NCI-H82 treated with DMSO at 0.1 percent for 48 hours (cell line): ENCODE results near the gene TEC.
"Not testable (repeated sequence)": the region's sequence is repeated elsewhere in the genome, so short reads cannot be mapped to it uniquely, and the experiment has no call there.

ENCODE experiments used
- DNase-seq: peaks from one replicate; lab custom pipeline; 2025; ENCODE audit not compliant: unreplicated experiment; lab: John Stamatoyannopoulos, UW

Gene TEC

GRCh38 chr4:48196758-48197504, 72.7 kb downstream of the TEC start:
- DNase-seq, result no peak

DNA sequence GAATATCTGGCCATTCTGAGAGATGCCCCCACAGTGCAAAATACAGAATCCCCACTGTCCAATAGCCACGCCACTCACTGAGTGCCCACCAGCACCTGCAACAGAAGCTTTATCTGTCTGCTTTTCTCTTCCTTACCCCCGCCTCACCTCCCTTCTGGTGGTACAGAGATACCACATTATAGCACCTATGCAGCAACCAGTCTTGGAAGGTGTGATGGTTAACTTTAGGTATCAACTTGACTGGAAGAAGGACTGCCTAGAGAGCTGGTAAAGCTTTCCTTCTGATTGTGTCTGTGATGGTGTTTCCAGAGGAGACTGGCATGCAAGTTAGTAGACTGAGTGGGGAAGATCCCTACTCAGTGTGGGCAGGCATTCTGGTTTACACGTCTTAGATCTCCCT, 73.8 kb downstream of the TEC start:
- no peak for DNase-seq

DNA sequence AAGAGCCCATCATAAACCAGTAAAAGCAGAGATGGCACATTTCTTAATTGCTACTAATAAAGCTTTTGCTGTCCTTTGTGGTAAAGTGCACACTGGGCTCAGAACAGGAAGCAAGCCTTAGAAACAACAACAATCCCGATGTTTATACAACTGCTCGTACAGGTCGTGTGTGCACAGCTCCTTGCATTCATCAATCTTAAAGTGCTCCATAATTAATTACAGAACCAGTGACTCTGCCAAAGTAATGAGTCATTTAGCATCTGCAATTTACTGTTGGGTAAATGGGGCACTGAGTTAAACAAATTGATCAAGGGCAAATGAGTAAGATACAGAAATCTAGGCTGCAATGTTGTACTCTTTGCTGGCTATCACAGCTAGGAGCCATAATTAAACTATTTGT, 74.3 kb downstream of the TEC start:
- DNase-seq, result no peak

GRCh38 chr4:48194971-48195370, 74.7 kb downstream of the TEC start:
- no peak for DNase-seq

- DNase-seq, result no peak
Observed at GRCh38 chr4:48193921-48194468, 75.6 kb downstream of the TEC start.

- DNase-seq, result no peak
Observed at GRCh38 chr4:48193096-48193836, 76.4 kb downstream of the TEC start.

GRCh38 chr4:48191758-48192157, 77.9 kb downstream of the TEC start:
- DNase-seq, result no peak

GRCh38 chr4:48190839-48191238, 78.8 kb downstream of the TEC start:
- DNase-seq, result no peak

DNA sequence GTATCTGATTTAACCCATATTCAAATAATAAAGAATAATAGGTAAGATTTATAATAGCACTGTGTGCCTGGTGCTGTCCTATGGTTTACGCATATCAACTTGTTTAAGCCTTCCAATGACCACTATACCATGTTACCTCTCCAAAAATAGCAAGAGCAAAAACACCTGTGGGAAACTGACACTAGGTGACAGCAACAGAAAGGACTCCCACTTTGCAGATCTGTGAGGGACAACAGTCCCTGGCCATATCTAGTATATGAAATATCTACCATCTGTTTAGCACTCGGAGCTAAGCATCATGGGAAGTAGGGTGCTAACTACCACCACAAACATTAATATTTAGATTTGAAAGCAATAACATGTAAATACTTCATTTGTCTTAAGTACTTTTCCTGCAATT, 79.9 kb downstream of the TEC start:
- no peak for DNase-seq

DNA sequence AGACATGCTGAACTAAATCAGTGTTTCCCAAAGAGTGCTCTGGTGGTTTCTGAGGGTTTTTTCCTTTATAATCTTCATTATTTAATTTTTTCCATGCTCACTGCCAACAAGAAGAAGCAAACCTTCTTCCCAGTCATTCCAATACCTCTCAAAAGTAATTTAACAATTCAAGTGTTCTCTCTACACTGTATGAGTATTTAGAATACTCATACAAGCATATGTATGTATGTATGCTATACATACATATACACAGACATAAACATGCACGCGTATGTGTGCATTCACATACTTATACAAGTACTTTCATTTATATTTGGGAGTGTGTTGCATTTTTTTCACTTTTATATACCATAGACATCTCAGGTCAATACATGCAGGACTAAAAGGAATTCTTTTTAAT, 81.2 kb downstream of the TEC start:
- no peak for DNase-seq

DNA sequence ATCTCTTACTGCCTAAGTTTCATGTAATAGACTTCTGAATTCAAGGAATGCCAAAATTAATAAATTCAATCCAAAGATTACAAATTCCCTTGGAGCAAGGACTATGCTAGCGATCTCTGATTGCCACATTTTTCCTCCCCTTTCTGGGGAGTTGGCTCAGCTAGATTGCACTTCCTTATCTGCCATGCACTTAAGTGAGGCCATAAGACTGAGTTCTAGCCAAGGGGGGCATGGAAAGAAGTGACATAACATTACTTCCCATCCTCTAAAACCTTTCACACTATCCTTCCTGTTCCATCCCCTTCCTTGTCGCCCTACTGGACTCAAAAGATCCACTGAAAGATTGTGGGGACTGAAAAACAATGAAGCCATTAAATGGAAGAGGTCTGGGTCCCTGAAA, 81.8 kb downstream of the TEC start:
- no peak for DNase-seq

GRCh38 chr4:48187066-48187465, 82.6 kb downstream of the TEC start:
- DNase-seq, result not testable (repeated sequence)

GRCh38 chr4:48186394-48186793, 83.2 kb downstream of the TEC start:
- not testable (repeated sequence) for DNase-seq

DNA sequence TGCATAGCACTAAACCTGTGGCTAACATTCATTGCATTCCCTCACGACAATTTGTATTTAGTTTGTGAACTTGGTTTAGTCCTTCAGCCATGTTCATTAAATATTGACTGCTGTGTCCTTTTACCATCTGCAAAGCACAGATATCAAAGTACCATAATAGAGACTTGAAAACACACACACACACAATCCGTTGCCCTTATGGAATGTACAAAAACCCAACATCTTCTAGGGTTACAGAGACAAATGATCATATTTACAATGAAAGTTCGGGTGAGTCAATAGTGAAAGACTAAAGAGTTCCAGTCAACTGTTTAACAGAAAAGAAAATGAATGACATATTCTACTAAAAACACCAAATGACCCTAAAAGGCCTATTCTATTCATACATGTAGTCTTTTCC, 84.8 kb downstream of the TEC start:
- DNase-seq, result no peak

DNA sequence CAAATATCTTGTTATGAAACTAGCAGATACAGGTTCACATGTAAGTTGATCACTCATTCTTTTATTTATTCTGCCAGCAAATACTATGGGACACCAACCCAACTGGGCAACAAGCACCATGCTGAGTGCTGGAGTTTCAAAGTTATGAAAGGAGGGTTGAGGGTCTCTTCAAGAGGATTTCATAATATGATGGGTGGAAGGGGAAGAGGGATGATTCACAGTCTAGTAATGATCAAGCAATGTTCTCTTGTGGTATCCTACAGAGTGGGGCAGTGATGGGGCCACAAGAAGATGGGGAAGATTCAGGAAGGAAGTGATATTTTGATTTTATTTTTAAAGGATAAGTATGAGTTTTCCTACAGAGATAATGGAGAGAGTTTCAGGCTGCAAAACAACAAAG, 89.4 kb downstream of the TEC start:
- DNase-seq, result no peak

DNA sequence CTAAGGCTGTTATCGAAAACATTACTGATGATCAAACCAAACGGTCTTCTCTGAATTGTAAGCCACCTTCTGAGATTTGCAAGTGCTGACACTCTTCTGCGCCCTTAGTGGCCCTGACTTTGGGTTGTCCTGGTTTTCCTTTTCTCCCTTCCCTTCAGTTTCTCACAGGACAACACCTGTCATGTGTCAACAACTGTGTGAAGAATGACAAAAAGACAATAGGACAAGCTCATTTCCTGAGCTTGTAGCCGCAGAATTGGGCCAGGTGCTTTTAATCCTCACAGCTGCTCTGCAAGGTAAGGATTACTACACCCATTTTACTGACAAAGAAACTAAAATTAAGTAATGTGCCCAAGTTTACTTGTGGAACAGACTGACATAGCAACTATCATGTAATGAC, 90.7 kb downstream of the TEC start:
- DNase-seq, result no peak

GRCh38 chr4:48175806-48176205, 93.8 kb downstream of the TEC start:
- no peak for DNase-seq

GRCh38 chr4:48175328-48175727, 94.3 kb downstream of the TEC start:
- DNase-seq, result no peak

DNA sequence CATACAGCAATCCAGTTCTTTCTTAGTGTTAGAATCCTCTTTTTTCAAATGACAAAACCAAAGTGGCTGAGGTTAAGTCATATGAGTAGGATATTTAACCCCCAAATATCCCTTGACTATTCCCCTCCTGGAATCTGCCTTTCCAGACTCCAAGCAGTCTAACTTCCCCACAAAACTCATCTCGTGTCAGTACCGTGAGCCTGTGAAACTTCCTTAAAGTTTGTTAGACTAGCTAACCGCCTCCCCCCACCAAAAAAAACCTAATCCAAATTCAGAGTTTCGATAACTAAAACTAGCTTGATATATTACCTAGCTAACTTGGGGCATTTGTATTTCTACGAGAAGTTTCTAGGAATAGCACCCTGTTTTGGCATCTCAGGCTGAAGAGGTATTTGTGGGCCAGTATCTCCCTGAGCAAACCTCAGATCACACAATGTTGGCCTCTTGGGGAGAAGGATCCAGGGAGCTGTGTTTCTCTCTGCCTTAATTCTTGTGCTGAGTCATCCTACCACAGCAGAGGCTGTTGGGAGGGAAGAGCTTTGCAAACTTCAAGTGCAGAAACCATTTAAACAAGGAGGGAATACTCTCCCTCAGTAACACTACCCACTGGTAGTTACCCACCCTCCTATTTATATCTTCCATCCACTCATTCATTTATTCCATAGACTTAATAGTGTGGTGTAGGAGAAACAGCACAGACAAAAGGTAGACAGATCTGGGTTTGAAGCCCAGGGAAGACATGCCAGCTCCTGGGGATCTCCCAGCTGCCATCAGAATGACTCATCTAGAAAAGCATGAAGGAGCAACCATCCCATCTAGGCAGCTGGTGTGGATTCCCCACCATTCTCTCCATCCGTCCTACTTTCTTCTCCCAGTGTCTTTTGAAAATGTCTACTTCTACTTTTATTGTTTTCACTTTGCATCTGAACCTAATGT, 96.3 kb downstream of the TEC start:
- DNase-seq, result no peak

GRCh38 chr4:48172651-48173050, 97.0 kb downstream of the TEC start:
- no peak for DNase-seq

- DNase-seq, result no peak
Observed at GRCh38 chr4:48169636-48170035, 100.0 kb downstream of the TEC start.
